Memory B cell (primary cell): Measurements from ENCODE around the gene KCNA2.

ENCODE experiments used
- ATAC-seq: fragments of 150-1000 bp; cut with Tn5 transposase; 2 replicates; pipeline ENCODE4 v1.10.0; 2021; ENCODE audit warnings: low read depth, mild to moderate bottlenecking, moderate library complexity
- DNase-seq, 2 donors: peaks; one replicate each; pipeline ENCODE4 v3.0.0; 2022; ENCODE audit warnings: low spot score in 2 of 2
- H3K27ac Mint-ChIP-seq: one replicate; pipeline ENCODE4 v1.8.0; 2022; ENCODE audit warnings: mild to moderate bottlenecking, moderate library complexity, mixed read lengths
- H3K27me3 Mint-ChIP-seq: one replicate; pipeline ENCODE4 v1.8.0; 2022; ENCODE audit warnings: mixed read lengths
- H3K36me3 Mint-ChIP-seq: one replicate; pipeline ENCODE4 v1.8.0; 2022; ENCODE audit warnings: mild to moderate bottlenecking, mixed read lengths
- H3K4me1 Mint-ChIP-seq: one replicate; pipeline ENCODE4 v1.8.0; 2022; ENCODE audit warnings: mixed read lengths
- H3K4me3 Mint-ChIP-seq: one replicate; pipeline ENCODE4 v1.8.0; 2022; ENCODE audit warnings: mild to moderate bottlenecking, moderate library complexity, mixed read lengths
- H3K9me3 Mint-ChIP-seq: one replicate; pipeline ENCODE4 v1.8.0; 2022; ENCODE audit warnings: mixed read lengths

Gene KCNA2

GRCh38 chr1:110555807-110556470 is 50.2 kb downstream of the KCNA2 start:
- no peaks in the 10 kb centered on the region for H3K36me3 Mint-ChIP-seq
- DNase-seq (no peak), ATAC-seq (no peak)
- H3K27me3 Mint-ChIP-seq = peaks cover 17% of the 10 kb centered on the region
- no peaks in the 10 kb centered on the region for H3K4me1 Mint-ChIP-seq
- H3K9me3 Mint-ChIP-seq = no peaks in the 10 kb centered on the region
- H3K27ac Mint-ChIP-seq = no peak overlapping the region
- H3K4me3 Mint-ChIP-seq = peak overlapping the region; percentile 18

DNA sequence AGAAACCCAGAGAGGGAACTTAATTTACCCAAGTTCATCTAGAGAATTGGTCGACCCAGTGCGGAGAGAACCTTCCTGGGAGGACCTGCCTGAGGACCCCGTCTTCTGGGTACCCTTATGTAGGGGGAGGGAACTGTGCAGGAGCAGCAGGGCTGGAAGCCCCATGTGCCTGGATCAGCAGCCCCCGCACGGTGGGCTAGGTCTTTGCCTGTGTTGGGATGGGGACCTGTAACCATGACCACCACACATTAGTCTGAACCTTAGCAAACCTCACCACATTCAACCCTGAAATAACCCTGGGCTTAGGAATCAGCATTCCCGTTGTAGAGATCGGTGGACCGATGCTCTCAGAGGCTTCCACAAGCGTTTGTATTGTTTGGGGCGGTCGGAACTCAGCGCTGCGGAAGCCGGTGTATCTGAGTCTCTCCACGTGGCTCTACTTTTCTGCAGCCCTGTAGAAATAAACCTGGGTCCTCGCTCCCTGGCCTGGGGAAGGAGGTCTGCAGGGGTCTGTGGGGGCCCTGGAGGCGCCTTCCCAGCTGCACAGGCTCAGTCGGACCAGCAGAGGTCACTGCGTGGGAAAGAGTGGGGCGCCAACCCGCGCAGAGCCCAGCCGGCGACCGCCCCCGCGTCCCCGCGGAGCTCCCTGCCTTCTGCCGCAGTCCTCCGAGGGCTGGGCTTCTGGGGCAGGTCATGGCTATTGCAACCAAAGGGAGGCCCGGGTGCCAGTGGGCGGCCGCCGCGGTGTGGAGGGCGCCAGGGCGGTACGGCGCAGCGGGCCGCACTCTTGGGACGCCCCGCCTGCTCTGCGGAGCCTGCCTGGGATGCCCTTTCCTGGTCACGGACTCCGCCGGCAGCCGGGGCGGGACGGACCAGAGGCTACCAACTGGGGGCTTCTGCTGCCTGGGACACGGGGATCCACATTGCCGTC is 51.0 kb downstream of the KCNA2 start:
- DNase-seq (peak; percentile 50 to 60), ATAC-seq (peak; percentile 91)
- Mint-ChIP-seq H3K4me1 (no peaks in the 10 kb centered on the region), H3K9me3 (no peaks in the 10 kb centered on the region), H3K27ac (no peak overlapping the region), H3K36me3 (no peaks in the 10 kb centered on the region), H3K4me3 (peak overlapping the region; percentile 18), H3K27me3 (peaks cover 21% of the 10 kb centered on the region)

DNA sequence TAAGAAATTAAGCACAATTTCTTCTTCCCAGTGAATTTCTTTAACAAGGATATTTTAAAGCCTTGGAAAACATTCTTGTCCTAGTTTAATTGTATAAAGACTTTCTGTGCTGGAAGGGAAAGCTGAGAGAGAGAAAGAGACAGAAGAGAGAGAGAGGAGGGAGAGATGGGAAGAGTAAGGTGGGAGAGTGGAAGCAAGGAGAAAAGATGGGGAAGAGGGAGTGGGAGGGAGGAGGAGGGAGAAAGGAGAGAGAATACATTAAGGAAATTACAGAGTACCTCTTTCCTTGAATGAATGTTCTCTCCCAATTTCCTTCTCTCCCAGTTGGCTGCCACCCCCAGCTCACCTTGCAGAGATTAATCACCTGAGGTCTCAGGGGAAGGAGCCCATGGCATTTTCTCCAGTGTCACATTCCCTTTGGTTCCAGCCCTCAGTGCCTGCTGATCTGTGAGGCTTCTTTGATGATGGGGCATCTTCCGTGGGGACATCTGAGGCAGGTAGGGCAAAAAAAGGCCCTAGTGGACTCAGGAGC is 54.8 kb downstream of the KCNA2 start:
- no peak for ATAC-seq
- Mint-ChIP-seq H3K27ac (no peak overlapping the region), H3K4me1 (no peaks in the 10 kb centered on the region), H3K4me3 (no peak overlapping the region), H3K36me3 (no peaks in the 10 kb centered on the region), H3K9me3 (no peaks in the 10 kb centered on the region), H3K27me3 (peaks cover 16% of the 10 kb centered on the region)
- DNase-seq = no peak

DNA sequence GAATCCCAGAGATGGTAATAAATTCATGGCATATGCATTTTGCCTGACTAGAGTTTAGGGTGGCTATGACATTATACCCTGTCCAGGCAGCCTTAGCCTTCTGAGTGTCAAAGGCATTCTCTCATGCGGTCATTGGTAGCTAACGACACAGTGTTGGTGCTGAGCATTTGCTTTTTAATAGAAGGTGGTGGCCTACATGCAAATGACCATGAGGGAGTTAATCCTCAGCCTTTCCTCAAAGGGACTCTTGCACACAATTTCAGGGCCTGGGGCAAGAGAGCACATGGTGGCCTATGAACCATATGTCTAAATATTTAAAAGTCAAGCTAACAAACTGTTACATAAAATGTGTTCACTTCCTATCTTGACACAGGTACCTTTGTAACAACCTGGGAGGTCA is 56.3 kb downstream of the KCNA2 start:
- Mint-ChIP-seq H3K36me3 (no peaks in the 10 kb centered on the region), H3K4me3 (no peak overlapping the region), H3K9me3 (no peaks in the 10 kb centered on the region), H3K4me1 (no peaks in the 10 kb centered on the region), H3K27ac (no peak overlapping the region), H3K27me3 (peaks cover 19% of the 10 kb centered on the region)
- ATAC-seq = no peak
- DNase-seq = no peak

DNA sequence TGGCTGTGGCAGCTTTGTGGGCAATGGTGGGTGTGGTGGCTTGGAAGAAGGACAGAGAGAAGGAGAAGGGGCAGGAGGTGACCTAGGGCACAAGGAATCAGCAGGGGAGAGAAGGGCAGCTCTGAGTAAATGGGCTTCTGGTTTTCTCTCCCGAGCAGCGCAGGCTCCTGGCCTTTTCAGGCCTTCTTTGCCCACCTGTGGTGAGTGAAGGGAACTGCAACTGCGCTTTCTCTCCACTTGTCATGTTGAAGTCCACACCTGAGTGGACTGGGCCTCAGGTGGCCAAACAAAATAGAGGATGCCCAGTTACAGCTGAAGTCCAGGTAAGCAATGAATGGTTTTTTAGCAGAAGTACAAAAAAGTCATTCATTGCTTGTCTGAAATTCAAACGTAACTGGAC is 57.8 kb downstream of the KCNA2 start:
- Mint-ChIP-seq H3K4me3 (no peak overlapping the region), H3K27me3 (peaks cover 19% of the 10 kb centered on the region), H3K4me1 (no peaks in the 10 kb centered on the region), H3K36me3 (no peaks in the 10 kb centered on the region), H3K9me3 (no peaks in the 10 kb centered on the region), H3K27ac (no peak overlapping the region)
- DNase-seq = no peak
- ATAC-seq = no peak

DNA sequence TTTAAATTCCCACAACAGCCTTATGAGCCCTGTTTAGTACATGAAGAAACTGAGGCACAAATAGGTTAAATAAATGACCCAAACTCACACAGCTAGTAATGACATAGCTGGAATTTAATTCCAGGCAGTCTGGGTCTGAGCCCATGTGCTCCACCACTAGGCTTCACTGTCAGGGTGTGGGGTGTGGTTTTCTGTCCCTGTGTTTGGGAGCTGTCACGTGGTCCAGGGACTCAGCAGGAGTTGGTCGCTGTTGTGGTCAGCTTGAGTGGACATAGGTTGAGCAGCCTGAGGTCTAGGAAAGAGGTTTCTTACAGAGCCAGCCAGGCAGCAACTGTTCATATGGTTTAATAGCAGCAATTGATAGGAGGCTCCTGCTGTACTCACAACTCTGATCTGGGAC is 59.1 kb downstream of the KCNA2 start:
- DNase-seq (no peak), ATAC-seq (no peak)
- Mint-ChIP-seq H3K36me3 (no peaks in the 10 kb centered on the region), H3K27me3 (peaks cover 13% of the 10 kb centered on the region), H3K4me1 (no peaks in the 10 kb centered on the region), H3K9me3 (no peaks in the 10 kb centered on the region), H3K27ac (no peak overlapping the region), H3K4me3 (no peak overlapping the region)

DNA sequence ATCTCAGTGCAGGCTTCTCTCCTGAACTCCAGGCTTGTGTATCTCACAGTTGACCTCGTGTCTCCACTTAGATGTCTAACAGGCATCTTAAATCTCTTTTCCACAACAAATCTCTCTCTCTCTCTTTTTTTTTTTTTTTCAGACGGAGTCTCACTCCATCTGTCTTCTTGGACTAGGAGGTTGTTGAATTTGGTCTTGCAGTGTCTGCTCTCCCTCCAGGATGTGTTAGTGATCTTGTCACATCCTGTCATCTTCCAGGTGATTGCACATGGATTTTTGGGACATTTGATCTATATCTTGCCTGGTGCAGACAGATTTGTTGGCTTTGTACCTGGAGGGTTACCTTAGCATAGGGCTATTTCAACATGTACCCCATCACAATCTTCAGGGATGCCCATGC is 60.7 kb downstream of the KCNA2 start:
- ATAC-seq (no peak), DNase-seq (no peak)
- no peaks in the 10 kb centered on the region for H3K4me1 Mint-ChIP-seq
- H3K36me3 Mint-ChIP-seq = no peaks in the 10 kb centered on the region
- H3K27me3 Mint-ChIP-seq = peaks cover 10% of the 10 kb centered on the region
- H3K9me3 Mint-ChIP-seq = no peaks in the 10 kb centered on the region
- H3K27ac Mint-ChIP-seq = no peak overlapping the region
- no peak overlapping the region for H3K4me3 Mint-ChIP-seq

GRCh38 chr1:110544753-110545152 is 61.4 kb downstream of the KCNA2 start:
- no peak overlapping the region for H3K4me3 Mint-ChIP-seq
- H3K27me3 Mint-ChIP-seq = peaks cover 11% of the 10 kb centered on the region
- H3K36me3 Mint-ChIP-seq = no peaks in the 10 kb centered on the region
- no peak for DNase-seq
- no peak for ATAC-seq
- no peak overlapping the region for H3K27ac Mint-ChIP-seq
- H3K4me1 Mint-ChIP-seq = no peaks in the 10 kb centered on the region
- no peaks in the 10 kb centered on the region for H3K9me3 Mint-ChIP-seq
